K562 (cell line): ENCODE results near the gene DNAH5. TPM values are rescaled to one million over a fixed set of nuclear protein-coding genes. Genes with fewer than 3 reads are reported as not detected.

Experiments
- ATAC-seq: fragments of 200-7000 bp; cut with Tn5 transposase; 3 replicates; pipeline ENCODE4 v1.9.1; 2020; ENCODE audit warnings: moderate library complexity
- BruUV-seq: library from RNA; stranded (reverse); fragments of 400-500 nt; replicated peaks from 2 replicates; lab custom pipeline; 2021; lab: Mats Ljungman, UMichigan
- CTCF ChIA-PET: fragments of 300-600 bp; formaldehyde crosslinking; extraction: SDS; loops from one replicate; lab custom pipeline; 2021; ENCODE audit warnings: low intra/inter-chr PET ratio; lab: Yijun Ruan, JAX
- POLR2A ChIA-PET: fragments of 300-600, 350-650 bp; sonication (Branson Sonifier 250); formaldehyde crosslinking; extraction: SDS; loops from one replicate; lab custom pipeline; 2021; ENCODE audit warnings: antibody characterized with exemption, inconsistent platforms; lab: Yijun Ruan, JAX
- DNase-seq, 4 experiments: peaks; one replicate each; pipeline versions ENCODE4 v3.0.0 to v3.0.0-alpha.2; 2011 to 2018; ENCODE audit warnings: low spot score in 3 of 4, mixed read lengths in 3 of 4; ENCODE audit errors: extremely low read depth in 1 of 4
- FAIRE-seq: peaks from 2 replicates; lab custom pipeline; 2011; peaks lifted over from hg19 to GRCh38; lab: Jason Lieb, UNC
- H2AFZ ChIP-seq: 2 replicates; pipeline ENCODE4 v1.6.0; 2011; ENCODE audit warnings: low read depth, low read length, control low read depth, inconsistent platforms
- H3K27ac ChIP-seq: fragments of 200-600 bp; 3 replicates; pipeline ENCODE4 v1.8.0; 2011; ENCODE audit warnings: low read depth, mild to moderate bottlenecking, control low read depth, inconsistent platforms, low read length, moderate library complexity, mixed read lengths; ENCODE audit errors: extremely low read depth
- H3K27me3 ChIP-seq, 2 experiments: fragments of 300-600 bp in 1 of 2; 2 replicates in 1 of 2; 3 replicates in 1 of 2; pipeline versions ENCODE4 v1.6.0 to v1.8.0; 2011; ENCODE audit warnings: inconsistent platforms in 2 of 2, low read length in 2 of 2, mild to moderate bottlenecking in 1 of 2, mixed read lengths in 1 of 2, moderate library complexity in 1 of 2; ENCODE audit not compliant: control insufficient read depth in 2 of 2, insufficient read depth in 2 of 2
- H3K36me3 ChIP-seq: fragments of 300-600 bp; 3 replicates; pipeline ENCODE4 v1.8.0; 2011; ENCODE audit warnings: mild to moderate bottlenecking, low read length, inconsistent platforms; ENCODE audit not compliant: control insufficient read depth, insufficient read depth
- H3K4me1 ChIP-seq, 2 experiments: fragments of 200-600 bp in 1 of 2; replicated peaks in 1 of 2; 2 replicates in 1 of 2; 3 replicates in 1 of 2; pipeline versions ENCODE4 v1.5.1 to v1.8.0; 2011; ENCODE audit warnings: inconsistent platforms in 2 of 2, low read length in 2 of 2, mild to moderate bottlenecking in 1 of 2, mixed read lengths in 1 of 2, moderate library complexity in 1 of 2; ENCODE audit not compliant: control insufficient read depth in 2 of 2, insufficient read depth in 2 of 2
- H3K4me2 ChIP-seq: 2 replicates; pipeline ENCODE4 v1.6.1; 2011; ENCODE audit warnings: low read length, control low read depth, inconsistent platforms, mixed read lengths; ENCODE audit not compliant: insufficient read depth
- H3K4me3 ChIP-seq: fragments of 200-600 bp; sonication (generic), shearing (Covaris generic); 2 replicates; pipeline ENCODE4 v1.5.1; 2016; ENCODE audit warnings: control low read depth, inconsistent platforms
- H3K79me2 ChIP-seq: fragments of 200-600 bp; 3 replicates; pipeline ENCODE4 v1.8.0; 2011; ENCODE audit warnings: low read length, inconsistent platforms; ENCODE audit not compliant: control insufficient read depth, insufficient read depth
- H3K9ac ChIP-seq, 2 experiments: 2 replicates each; pipeline versions ENCODE4 v1.6.0 to v1.6.1; 2011; ENCODE audit warnings: low read depth in 2 of 2, low read length in 2 of 2, control low read depth in 1 of 2, inconsistent platforms in 1 of 2, mild to moderate bottlenecking in 1 of 2, mixed read lengths in 1 of 2; ENCODE audit not compliant: insufficient read depth in 1 of 2
- H3K9me1 ChIP-seq: one replicate; pipeline ENCODE4 v1.6.0; 2011; ENCODE audit warnings: inconsistent platforms, mild to moderate bottlenecking, low read length, moderate library complexity; ENCODE audit not compliant: control insufficient read depth, insufficient read depth
- H3K9me3 ChIP-seq: replicated peaks from 2 replicates; pipeline ENCODE4 v1.5.1; 2011; ENCODE audit warnings: low read depth, low read length, inconsistent platforms; ENCODE audit not compliant: control insufficient read depth, insufficient read depth
- H4K20me1 ChIP-seq: replicated peaks from 2 replicates; pipeline ENCODE4 v1.6.1; 2011; ENCODE audit warnings: low read length, inconsistent platforms, mixed read lengths; ENCODE audit not compliant: control insufficient read depth, insufficient read depth
- ETS2 ChIP-seq: IDR thresholded peaks from 2 replicates; pipeline ENCODE4 v1.6.1; 2016; ENCODE audit warnings: borderline replicate concordance, missing genetic modification characterization, mild to moderate bottlenecking, moderate library complexity, missing compliant biosample characterization; ENCODE audit not compliant: poor library complexity, severe bottlenecking
- MYBL2 ChIP-seq, 2 experiments: fragments of 450-650 bp in 1 of 2; sonication (generic) in 1 of 2; formaldehyde crosslinking in 1 of 2; IDR thresholded peaks; 2 replicates each; pipeline versions ENCODE4 v1.6.1 to v1.8.1; 2017 to 2022; ENCODE audit warnings: borderline replicate concordance in 1 of 2, inconsistent platforms in 1 of 2, low read depth in 1 of 2, mild to moderate bottlenecking in 1 of 2, missing genetic modification reagents in 1 of 2, moderate library complexity in 1 of 2
- NCOA1 ChIP-seq: fragments of 450-650 bp; IDR thresholded peaks from 2 replicates; pipeline ENCODE4 v1.6.1; 2016; ENCODE audit warnings: low read depth
- PML ChIP-seq: IDR thresholded peaks from 2 replicates; pipeline ENCODE4 v1.6.1; 2012; ENCODE audit warnings: low read length, inconsistent platforms
- ZKSCAN8 ChIP-seq: fragments of 200-800 bp; sonication (Bioruptor generic); IDR thresholded peaks from 2 replicates; pipeline ENCODE4 v1.6.1; 2016; ENCODE audit warnings: missing genetic modification characterization, missing compliant biosample characterization
- ZNF707 ChIP-seq: fragments of 250-450 bp; sonication (Bioruptor Pico); conservative IDR thresholded peaks from 2 replicates; pipeline ENCODE4 v1.8.0; 2022; ENCODE audit warnings: inconsistent platforms, mild to moderate bottlenecking, moderate library complexity
- WGBS: fragments of 100-300 bp; shearing (Covaris generic); methylation state at CpG from one replicate; pipeline ENCODE4 v1.1.6; 2016; ENCODE audit warnings: low coverage, mixed read lengths; ENCODE audit not compliant: insufficient coverage; ENCODE audit errors: missing lambda C conversion rate; 5-methylcytosine and 5-hydroxymethylcytosine counted together
- in situ Hi-C: fragments of 300-500 bp; cut with MboI; formaldehyde crosslinking; loops from 4 replicates; pipeline ENCODE4 v1.15.0; 2018; ENCODE audit warnings: inconsistent platforms, mixed read lengths
- intact Hi-C: fragments of 100-400 bp; cut with micrococcal nuclease; formaldehyde crosslinking; loops from 2 replicates; pipeline ENCODE4 v1.14.2; 2022
- polyA plus RNA-seq, 8 experiments: library from polyadenylated mRNA; depleted of rRNA in 4 of 8; stranded (reverse) in 5 of 8; unstranded in 3 of 8; fragments of >200 nt; fragmentation: Nextera tagmentation in 2 of 8; fragmentation: Illumina TruSeq in 1 of 8; extraction: Ambion mirVana in 2 of 8; extraction: Trizol in 1 of 8; gene quantifications; 2 replicates each; pipeline versions ENCODE4 v1.2.1 to v1.2.3, GENCODE V29; 2011 to 2014; ENCODE audit warnings: inconsistent platforms in 1 of 8, missing spikeins in 1 of 8
- total RNA-seq, 7 experiments: library from RNA; depleted of rRNA in 6 of 7; stranded (reverse); fragments of >200 nt in 6 of 7; fragmentation: Illumina TruSeq in 2 of 7; extraction: Trizol in 2 of 7; gene quantifications; 2 replicates each; pipeline versions ENCODE4 v1.2.1 to v1.2.3, GENCODE V29; 2011 to 2021; ENCODE audit warnings: low replicate concordance in 1 of 7
- TF ChIP-seq, protein P1 (sequence below): sonication (generic); formaldehyde crosslinking; IDR thresholded peaks from 2 replicates; pipeline ENCODE4 v1.8.0; 2022; ENCODE audit warnings: mild to moderate bottlenecking, missing genetic modification reagents

The DNAH5 gene
- total and polyA plus RNA-seq, 9 of the 15 experiments (the other 6 are each of a cell fraction or from before 2014, with no cell fraction given): 0.03 TPM; not detected in 8

DNA sequence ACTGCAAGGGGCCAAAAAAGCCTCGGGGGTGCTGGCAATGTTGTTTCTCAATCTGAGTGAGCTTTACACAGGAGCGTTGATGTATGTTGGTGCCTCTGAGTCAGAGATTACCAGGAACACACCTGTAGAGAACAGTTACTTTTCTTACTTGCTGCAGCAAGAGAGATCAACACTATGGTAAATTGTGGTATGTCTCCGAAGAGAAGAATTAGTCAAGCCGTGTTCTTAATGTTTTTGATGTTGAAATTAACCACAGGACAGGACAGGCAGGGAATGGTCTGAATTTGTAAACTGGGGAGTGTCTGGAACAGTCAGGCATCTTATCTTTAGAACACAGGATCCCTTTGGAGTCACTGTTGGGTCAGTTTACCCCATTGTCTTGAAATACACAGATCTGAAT is 285.7 kb downstream of the DNAH5 start:
- ChIA-PET CTCF (no interaction called here), POLR2A (no interaction called here)
- BruUV-seq: no TSS peak
- no peak for ATAC-seq
- H3K4me3 ChIP-seq: no peak overlapping the region
- no peaks in the 10 kb centered on the region; a peak in 1 of 5 replicates for H3K27me3 ChIP-seq
- intact Hi-C loops: no loop called here
- in situ Hi-C loops: no loop called here
- H3K9ac ChIP-seq: no peak overlapping the region
- no peaks in the 10 kb centered on the region; the same call in none of the 2 replicates for H3K9me3 ChIP-seq
- H2AFZ ChIP-seq: no peak overlapping the region
- H3K4me2 ChIP-seq: no peak overlapping the region
- FAIRE-seq: no peak
- H4K20me1 ChIP-seq: no peaks in the 10 kb centered on the region
- no peaks in the 10 kb centered on the region for H3K9me1 ChIP-seq
- DNase-seq: no peak
- H3K79me2 ChIP-seq: no peaks in the 10 kb centered on the region
- no peaks in the 10 kb centered on the region for H3K36me3 ChIP-seq
- TF ChIP-seq ETS2 (tag): no peak
- TF ChIP-seq NCOA1: no peak
- TF ChIP-seq, protein P1, sequence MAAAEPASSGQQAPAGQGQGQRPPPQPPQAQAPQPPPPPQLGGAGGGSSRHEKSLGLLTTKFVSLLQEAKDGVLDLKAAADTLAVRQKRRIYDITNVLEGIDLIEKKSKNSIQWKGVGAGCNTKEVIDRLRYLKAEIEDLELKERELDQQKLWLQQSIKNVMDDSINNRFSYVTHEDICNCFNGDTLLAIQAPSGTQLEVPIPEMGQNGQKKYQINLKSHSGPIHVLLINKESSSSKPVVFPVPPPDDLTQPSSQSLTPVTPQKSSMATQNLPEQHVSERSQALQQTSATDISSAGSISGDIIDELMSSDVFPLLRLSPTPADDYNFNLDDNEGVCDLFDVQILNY: no peak
- TF ChIP-seq ZKSCAN8 (CRISPR knock-in tag): no peak
- TF ChIP-seq MYBL2 (IDR thresholded peaks at IDR 0.05; ENCODE audit: low read depth): no peak
- no peak for TF ChIP-seq MYBL2 (CRISPR knock-in tag; IDR thresholded peaks at IDR 0.05; ENCODE audit: borderline replicate concordance)
- TF ChIP-seq PML: no peak
- TF ChIP-seq ZNF707: no peak
- WGBS: 0% methylated on average over 4 of the region's 4 CpGs
- no peak overlapping the region for H3K27ac ChIP-seq
- no peaks in the 10 kb centered on the region for H3K4me1 ChIP-seq
